Epithelial cell of esophagus (primary cell): ENCODE measurements around the gene GXYLT2.
"Not testable (repeated sequence)": the region's sequence is repeated elsewhere in the genome, so short reads cannot be mapped to it uniquely, and the experiment has no call there.

Experiments
- DNase-seq: peaks from one replicate; pipeline ENCODE4 v3.0.0; 2010; ENCODE audit warnings: low read depth
- H3K4me3 ChIP-seq: 2 replicates; pipeline ENCODE4 v1.5.1; 2011; ENCODE audit warnings: mild to moderate bottlenecking, low read length, control low read depth
- TF ChIP-seq, protein P1 (sequence below): IDR thresholded peaks from 2 replicates; pipeline ENCODE4 v1.5.1; 2011; ENCODE audit warnings: low read depth, mild to moderate bottlenecking, low read length, control low read depth, inconsistent platforms; ENCODE audit not compliant: insufficient read depth; ENCODE audit errors: missing control alignments

Gene GXYLT2

DNA sequence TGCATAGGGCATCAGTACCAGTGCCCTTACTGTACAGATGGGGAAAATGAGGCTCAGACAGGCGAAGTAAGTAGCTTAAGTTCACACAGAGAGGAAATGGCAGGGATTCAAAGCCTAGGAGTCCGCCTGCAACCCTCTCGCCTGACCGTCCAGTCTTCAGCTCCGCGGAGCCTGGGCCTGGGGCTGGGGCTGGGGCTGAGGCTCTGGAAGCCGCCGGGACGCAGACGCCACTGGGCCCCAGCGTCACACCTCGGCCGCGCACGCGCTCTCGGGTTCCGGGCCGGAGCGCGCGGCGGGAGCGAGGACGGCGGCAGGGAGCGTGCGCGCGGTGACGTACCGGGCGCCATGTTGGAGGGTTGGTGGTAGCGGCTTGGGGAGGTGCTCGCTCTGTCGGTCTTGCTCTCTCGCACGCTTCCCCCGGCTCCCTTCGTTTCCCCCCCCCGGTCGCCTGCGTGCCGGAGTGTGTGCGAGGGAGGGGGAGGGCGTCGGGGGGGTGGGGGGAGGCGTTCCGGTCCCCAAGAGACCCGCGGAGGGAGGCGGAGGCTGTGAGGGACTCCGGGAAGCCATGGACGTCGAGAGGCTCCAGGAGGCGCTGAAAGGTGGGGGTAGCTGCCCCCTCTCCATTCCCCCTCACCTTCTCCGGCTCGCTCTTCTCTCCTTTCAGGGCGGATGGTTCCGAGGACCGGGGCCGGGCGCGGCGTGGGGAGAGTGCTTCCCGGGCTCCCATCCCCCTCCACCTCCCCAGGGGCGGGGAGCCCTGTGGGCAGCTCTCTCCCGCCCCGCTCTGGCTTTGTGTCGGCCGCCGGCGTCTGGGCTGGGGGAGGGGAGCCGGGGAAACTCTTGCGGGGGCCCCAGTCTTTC is 108.9 kb downstream of the GXYLT2 start, which contains the start of gene PPP4R2:
Gene PPP4R2 (plus strand): TSS at position 339 of the 861 bp plus-strand sequence. CDS start 227 bp downstream, at position 566.
- H3K4me3 ChIP-seq, result peak within 1 kb of the TSS; percentile 80
- TF ChIP-seq, protein P1, sequence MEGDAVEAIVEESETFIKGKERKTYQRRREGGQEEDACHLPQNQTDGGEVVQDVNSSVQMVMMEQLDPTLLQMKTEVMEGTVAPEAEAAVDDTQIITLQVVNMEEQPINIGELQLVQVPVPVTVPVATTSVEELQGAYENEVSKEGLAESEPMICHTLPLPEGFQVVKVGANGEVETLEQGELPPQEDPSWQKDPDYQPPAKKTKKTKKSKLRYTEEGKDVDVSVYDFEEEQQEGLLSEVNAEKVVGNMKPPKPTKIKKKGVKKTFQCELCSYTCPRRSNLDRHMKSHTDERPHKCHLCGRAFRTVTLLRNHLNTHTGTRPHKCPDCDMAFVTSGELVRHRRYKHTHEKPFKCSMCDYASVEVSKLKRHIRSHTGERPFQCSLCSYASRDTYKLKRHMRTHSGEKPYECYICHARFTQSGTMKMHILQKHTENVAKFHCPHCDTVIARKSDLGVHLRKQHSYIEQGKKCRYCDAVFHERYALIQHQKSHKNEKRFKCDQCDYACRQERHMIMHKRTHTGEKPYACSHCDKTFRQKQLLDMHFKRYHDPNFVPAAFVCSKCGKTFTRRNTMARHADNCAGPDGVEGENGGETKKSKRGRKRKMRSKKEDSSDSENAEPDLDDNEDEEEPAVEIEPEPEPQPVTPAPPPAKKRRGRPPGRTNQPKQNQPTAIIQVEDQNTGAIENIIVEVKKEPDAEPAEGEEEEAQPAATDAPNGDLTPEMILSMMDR, result no peak
- DNase-seq, result peak; percentile 88

DNA sequence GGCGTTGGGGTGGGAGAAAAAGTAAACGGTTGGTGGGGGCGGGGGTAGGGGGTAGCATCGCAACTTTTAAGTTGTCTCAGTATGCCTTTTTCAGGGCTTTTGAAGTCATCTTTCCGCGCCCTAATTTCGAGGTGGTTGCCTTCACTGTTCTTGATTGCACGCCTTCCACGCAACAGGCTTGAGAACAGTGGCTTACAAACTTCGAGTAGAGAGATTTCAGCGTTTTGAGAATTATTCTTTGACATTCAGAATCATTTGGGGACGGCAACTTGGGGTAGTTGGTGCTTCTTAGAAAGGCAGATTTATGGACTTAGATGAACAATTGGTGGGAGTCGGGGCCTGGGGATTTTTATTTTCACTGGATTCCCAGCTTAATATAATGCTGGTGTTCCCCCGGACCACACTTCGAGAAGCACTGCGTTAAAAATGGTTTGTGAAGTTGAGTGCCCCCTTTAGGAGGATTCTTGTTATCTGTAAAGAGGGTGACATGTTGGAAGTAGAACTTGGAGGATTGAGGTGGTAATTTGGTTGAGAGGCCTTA is 109.6 kb downstream of the GXYLT2 start:
- peak; percentile 57 for DNase-seq
- TF ChIP-seq, protein P1, result peak; percentile 36
- peak overlapping the region; percentile 80 for H3K4me3 ChIP-seq

DNA sequence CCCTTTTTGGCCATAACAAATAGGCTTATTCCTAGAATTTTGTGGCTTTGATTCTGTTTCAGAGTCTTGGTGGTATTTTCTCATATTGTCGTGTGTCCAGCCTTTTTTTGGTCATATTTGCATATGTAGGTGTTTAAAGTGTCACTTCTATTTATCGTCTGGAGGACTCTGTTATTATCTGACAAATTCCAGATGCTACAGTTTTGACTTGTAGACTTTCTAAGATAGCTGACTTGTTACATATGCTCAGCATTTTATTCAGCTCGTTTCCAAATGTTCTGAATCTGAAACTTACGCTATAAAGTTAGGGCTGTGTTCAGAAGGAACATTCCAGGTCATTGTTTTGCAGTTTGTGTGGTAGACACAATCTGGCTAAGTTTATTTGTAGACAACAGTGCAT is 110.6 kb downstream of the GXYLT2 start:
- peak overlapping the region; percentile 80 for H3K4me3 ChIP-seq
- TF ChIP-seq, protein P1, result no peak
- DNase-seq, result no peak

DNA sequence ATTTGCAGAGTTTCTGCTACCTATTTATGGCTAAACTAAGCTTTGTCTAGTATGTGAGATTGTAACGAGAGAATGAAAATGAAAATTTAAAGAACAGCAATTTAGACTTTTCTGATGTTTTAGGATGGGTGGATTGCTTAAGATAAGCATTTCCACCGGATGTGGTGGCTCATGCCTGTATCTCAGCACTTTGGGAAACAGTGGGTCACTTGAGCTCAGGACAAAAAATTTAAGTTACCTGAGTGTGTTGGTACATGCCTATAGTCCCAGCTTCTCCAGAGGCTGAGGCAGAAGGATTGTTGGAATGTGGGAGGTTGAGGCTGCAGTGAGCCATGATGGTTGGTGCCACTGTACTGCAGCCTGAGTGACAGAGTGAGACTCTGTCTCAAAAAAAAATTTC is 112.1 kb downstream of the GXYLT2 start:
- TF ChIP-seq, protein P1, result no peak
- no peak overlapping the region for H3K4me3 ChIP-seq
- no peak for DNase-seq

DNA sequence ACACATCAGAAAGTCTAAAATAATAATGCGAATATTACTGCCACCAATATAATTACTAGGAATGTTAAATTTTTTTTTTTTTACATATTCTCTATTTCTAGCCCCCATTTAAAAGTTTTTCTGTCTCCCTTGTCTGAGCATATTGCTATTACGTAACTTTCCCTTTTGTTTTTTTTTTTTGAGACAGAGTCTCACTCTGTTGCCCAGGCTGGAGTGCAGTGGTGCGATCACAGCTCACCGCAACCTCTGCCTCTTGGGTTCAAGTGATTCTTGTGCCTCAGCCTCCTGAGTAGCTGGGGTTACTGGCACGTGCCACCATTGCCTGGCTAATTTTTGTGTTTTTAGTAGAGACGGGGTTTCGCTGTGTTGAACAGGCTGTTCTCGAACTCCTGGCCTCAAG is 115.2 kb downstream of the GXYLT2 start:
- H3K4me3 ChIP-seq, DNase-seq: not testable (repeated sequence)

DNA sequence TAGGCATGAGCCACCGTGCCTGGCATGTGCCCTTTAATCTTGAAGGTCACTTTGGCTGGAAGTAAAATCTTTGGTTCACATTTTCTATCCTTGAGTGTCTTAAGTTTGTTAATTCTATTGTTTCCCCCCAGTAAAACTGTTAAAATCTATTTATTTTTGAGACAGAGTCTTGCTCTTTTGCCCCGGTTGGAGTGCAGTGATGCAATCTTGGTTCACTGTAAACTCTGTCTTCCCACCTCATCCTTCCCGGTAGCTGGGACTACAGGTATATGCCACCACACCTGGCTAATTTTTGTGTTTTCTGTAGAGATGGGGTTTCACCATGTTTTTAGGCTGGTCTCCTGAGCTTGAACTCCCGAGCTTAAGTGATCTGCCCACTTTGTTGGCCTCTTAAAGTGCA is 116.5 kb downstream of the GXYLT2 start:
- TF ChIP-seq, protein P1, result no peak
- H3K4me3 ChIP-seq, result no peak overlapping the region
- no peak for DNase-seq

DNA sequence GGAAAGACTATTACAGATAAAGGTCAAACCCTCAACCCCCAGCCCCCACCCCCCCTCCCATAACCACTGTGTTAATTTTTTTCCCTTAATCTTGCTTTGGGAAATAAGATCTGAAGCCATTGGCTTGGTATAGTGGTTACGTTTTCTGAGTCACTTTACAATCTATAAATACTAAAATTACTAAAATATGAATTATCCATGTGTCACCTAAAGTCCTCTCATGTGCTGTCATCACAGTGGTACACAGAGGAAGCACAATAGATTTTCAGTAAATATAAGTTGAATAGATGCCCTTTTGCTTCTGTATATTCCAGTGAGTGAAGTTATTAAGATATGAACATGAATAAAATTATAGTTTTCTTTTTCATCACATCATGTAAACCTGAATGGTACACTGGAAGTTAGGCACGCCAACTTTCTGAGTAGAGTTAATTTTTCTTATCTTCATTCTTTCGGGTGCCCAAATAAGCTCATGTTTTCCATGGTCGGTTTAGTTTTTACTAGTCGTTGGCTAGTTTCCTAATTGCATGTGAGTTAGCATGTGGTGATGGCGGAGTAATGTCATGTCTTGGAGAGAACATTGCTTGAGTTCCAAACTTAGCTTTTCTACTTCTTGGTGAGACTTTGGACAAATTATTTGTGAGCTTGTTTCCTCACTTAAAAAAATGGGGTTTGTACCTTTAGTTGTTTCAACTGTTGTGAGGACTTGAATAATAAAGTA is 120.3 kb downstream of the GXYLT2 start:
- no peak for DNase-seq
- no peak overlapping the region for H3K4me3 ChIP-seq
- TF ChIP-seq, protein P1, result no peak
